Mesenchymal stem cell (in vitro differentiated cells and primary cell): ENCODE measurements around the gene SMYD1.

Experiments
- DNase-seq: peaks from one replicate; pipeline ENCODE4 v3.0.0-alpha.2; 2013
- H2AFZ ChIP-seq: one replicate; pipeline ENCODE4 v1.6.1; 2013; ENCODE audit warnings: low read depth, mild to moderate bottlenecking, control low read depth, inconsistent platforms, low read length, moderate library complexity
- H2AK5ac ChIP-seq: 2 replicates; pipeline ENCODE4 v1.6.1; 2013; ENCODE audit warnings: low read length, moderate library complexity, mild to moderate bottlenecking, inconsistent platforms; ENCODE audit not compliant: severe bottlenecking
- H2BK120ac ChIP-seq: one replicate; pipeline ENCODE4 v1.6.1; 2013; ENCODE audit warnings: low read depth, mild to moderate bottlenecking, inconsistent platforms, low read length, moderate library complexity
- H2BK12ac ChIP-seq, 2 experiments: one replicate each; pipeline ENCODE4 v1.6.1; 2013; ENCODE audit warnings: inconsistent platforms in 2 of 2, low read length in 2 of 2, mild to moderate bottlenecking in 2 of 2, moderate library complexity in 2 of 2, control low read depth in 1 of 2
- H2BK15ac ChIP-seq: one replicate; pipeline ENCODE4 v1.6.1; 2013; ENCODE audit warnings: mild to moderate bottlenecking, low read depth, inconsistent platforms; ENCODE audit not compliant: poor library complexity, severe bottlenecking
- H2BK5ac ChIP-seq: 2 replicates; pipeline ENCODE4 v1.6.1; 2013; ENCODE audit warnings: low read depth, mild to moderate bottlenecking, low read length, control low read depth, inconsistent platforms; ENCODE audit not compliant: poor library complexity, severe bottlenecking
- H3K14ac ChIP-seq, 2 experiments: one replicate each; pipeline ENCODE4 v1.6.1; 2013; ENCODE audit warnings: inconsistent platforms in 2 of 2, low read length in 2 of 2, control low read depth in 1 of 2, mild to moderate bottlenecking in 1 of 2, moderate library complexity in 1 of 2
- H3K18ac ChIP-seq, 2 experiments: one replicate each; pipeline ENCODE4 v1.6.1; 2013; ENCODE audit warnings: inconsistent platforms in 2 of 2, low read length in 2 of 2, control low read depth in 1 of 2, low read depth in 1 of 2, mild to moderate bottlenecking in 1 of 2
- H3K23ac ChIP-seq, 2 experiments: one replicate each; pipeline ENCODE4 v1.6.1; 2013; ENCODE audit warnings: inconsistent platforms in 2 of 2, low read length in 2 of 2, mild to moderate bottlenecking in 2 of 2, moderate library complexity in 2 of 2, control low read depth in 1 of 2
- H3K27ac ChIP-seq: 2 replicates; pipeline ENCODE4 v1.5.1; 2013; ENCODE audit warnings: mild to moderate bottlenecking, moderate library complexity, low read length, control low read depth, inconsistent platforms; ENCODE audit not compliant: poor library complexity, severe bottlenecking
- H3K27me3 ChIP-seq, 2 experiments: 2 replicates each; pipeline versions ENCODE4 v1.6.1 to v1.7.0; 2013; ENCODE audit warnings: low read length in 2 of 2, mild to moderate bottlenecking in 2 of 2, moderate library complexity in 2 of 2, control low read depth in 1 of 2, inconsistent platforms in 1 of 2; ENCODE audit not compliant: control insufficient read depth in 1 of 2, insufficient read depth in 1 of 2
- H3K36me3 ChIP-seq, 2 experiments: 2 replicates each; pipeline versions ENCODE4 v1.6.1 to v1.7.0; 2013; ENCODE audit warnings: low read length in 2 of 2, control low read depth in 1 of 2, inconsistent platforms in 1 of 2, low read depth in 1 of 2, mild to moderate bottlenecking in 1 of 2; ENCODE audit not compliant: insufficient read depth in 2 of 2, control insufficient read depth in 1 of 2
- H3K4ac ChIP-seq, 2 experiments: one replicate each; pipeline ENCODE4 v1.6.1; 2013; ENCODE audit warnings: inconsistent platforms in 2 of 2, low read length in 2 of 2, mild to moderate bottlenecking in 2 of 2, moderate library complexity in 2 of 2, control low read depth in 1 of 2, low read depth in 1 of 2
- H3K4me1 ChIP-seq: 2 replicates; pipeline ENCODE4 v1.6.1; 2013; ENCODE audit warnings: low read depth, low read length, control low read depth; ENCODE audit not compliant: control insufficient read depth, insufficient read depth
- H3K4me2 ChIP-seq: 2 replicates; pipeline ENCODE4 v1.6.1; 2013; ENCODE audit warnings: low read length, mild to moderate bottlenecking, inconsistent platforms; ENCODE audit not compliant: poor library complexity, severe bottlenecking
- H3K4me3 ChIP-seq, 2 experiments: 2 replicates each; pipeline versions ENCODE4 v1.5.1 to v1.7.0; 2013; ENCODE audit warnings: low read length in 2 of 2, mild to moderate bottlenecking in 2 of 2, control low read depth in 1 of 2, low read depth in 1 of 2; ENCODE audit not compliant: insufficient read depth in 1 of 2
- H3K79me1 ChIP-seq: replicated peaks from 2 replicates; pipeline ENCODE4 v1.6.1; 2013; ENCODE audit warnings: mild to moderate bottlenecking, control low read depth, low read length, inconsistent platforms; ENCODE audit not compliant: poor library complexity, severe bottlenecking
- H3K9ac ChIP-seq: 2 replicates; pipeline ENCODE4 v1.7.0; 2013; ENCODE audit warnings: mild to moderate bottlenecking, low read length, moderate library complexity
- H3K9me3 ChIP-seq: 2 replicates; pipeline ENCODE4 v1.7.0; 2013; ENCODE audit warnings: mild to moderate bottlenecking, low read length; ENCODE audit not compliant: control insufficient read depth
- H4K8ac ChIP-seq: one replicate; pipeline ENCODE4 v1.6.1; 2013; ENCODE audit warnings: inconsistent platforms, mild to moderate bottlenecking, low read length, moderate library complexity
- H4K91ac ChIP-seq: one replicate; pipeline ENCODE4 v1.6.1; 2013; ENCODE audit warnings: mild to moderate bottlenecking, low read length, inconsistent platforms
- WGBS: methylation state at CpG from one replicate; pipeline ENCODE4 v1.1.7; 2013; ENCODE audit warnings: mixed read lengths; 5-methylcytosine and 5-hydroxymethylcytosine counted together

Gene SMYD1

GRCh38 chr2:88055371-88056128 is 12.1 kb upstream of the SMYD1 start, which contains the start of gene KRCC1:
Gene KRCC1 (minus strand): TSS chr2:88055783. CDS start chr2:88028563, 27,220 bp downstream.
- Histone ChIP-seq H4K91ac (peak within 1 kb of the TSS; percentile 93), H3K27me3 (no peaks in the 10 kb centered on the region)
- WGBS, result under 1% methylated on average over 66 of the region's 77 CpGs

DNA sequence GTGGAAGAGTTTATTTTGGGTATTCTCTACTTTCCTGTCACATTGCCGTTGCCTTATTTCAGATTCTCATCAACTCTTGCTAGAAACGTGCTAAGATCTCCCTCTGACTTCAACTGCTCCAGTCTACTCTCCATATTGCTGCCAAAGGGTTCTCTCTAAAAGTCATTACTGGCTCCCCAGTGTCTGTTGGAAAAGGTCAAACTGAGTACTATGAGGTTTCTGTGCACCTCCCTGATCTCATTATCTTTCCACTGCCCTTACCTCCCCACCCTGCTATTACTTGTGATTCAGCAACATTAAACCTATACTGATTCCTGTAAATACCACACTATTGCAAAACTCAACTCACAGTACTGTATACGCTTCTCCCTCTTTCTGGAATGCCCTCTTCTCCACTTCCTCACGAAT is 10.2 kb upstream of the SMYD1 start:
- no peak overlapping the region for H2BK120ac ChIP-seq
- H3K18ac ChIP-seq, result no peak overlapping the region
- H3K4ac ChIP-seq, result no peak overlapping the region
- H3K4me3 ChIP-seq, result no peak overlapping the region
- peaks cover 3% of the 10 kb centered on the region for H3K79me1 ChIP-seq
- H3K27ac ChIP-seq, result peak overlapping the region; percentile 25
- no peak overlapping the region for H4K91ac ChIP-seq
- WGBS, result 84% methylated on average over 4 of the region's 4 CpGs
- no peak overlapping the region for H3K9ac ChIP-seq
- no peak overlapping the region for H3K23ac ChIP-seq
- peaks cover 0 to 7% of the 10 kb centered on the region in 2 experiments for H3K36me3 ChIP-seq
- no peak overlapping the region for H2BK12ac ChIP-seq
- no peak overlapping the region for H3K4me2 ChIP-seq
- H3K14ac ChIP-seq, result no peak overlapping the region
- no peak for DNase-seq
- H2BK5ac ChIP-seq, result no peak overlapping the region
- no peaks in the 10 kb centered on the region for H3K9me3 ChIP-seq
- no peak overlapping the region for H2BK15ac ChIP-seq
- H2AFZ ChIP-seq, result peak overlapping the region; percentile 51
- no peaks in the 10 kb centered on the region for H3K27me3 ChIP-seq
- H3K4me1 ChIP-seq, result peaks cover 7% of the 10 kb centered on the region
- peak overlapping the region; percentile 45 for H2AK5ac ChIP-seq
- no peak overlapping the region for H4K8ac ChIP-seq

More at GRCh38 chr2:88055371-88056128, 12.1 kb upstream of the SMYD1 start, which contains the start of gene KRCC1:
- peak within 1 kb of the TSS; percentile 81 for H3K4me2 ChIP-seq
- peak within 1 kb of the TSS; percentile 5 to 61 for H2BK12ac ChIP-seq
- H3K4ac ChIP-seq, result peak within 1 kb of the TSS; percentile 90 to 96
- peak within 1 kb of the TSS; percentile 91 for H2AK5ac ChIP-seq
- peak within 1 kb of the TSS; percentile 91 for H2BK120ac ChIP-seq
- peak within 1 kb of the TSS; percentile 96 to 97 for H3K18ac ChIP-seq
- peaks cover 6% of the 10 kb centered on the region for H3K79me1 ChIP-seq
- H2AFZ ChIP-seq, result peak within 1 kb of the TSS; percentile 5
- peak; percentile 95 for DNase-seq
- peak within 1 kb of the TSS; percentile 76 for H2BK15ac ChIP-seq
- peaks cover 7% of the 10 kb centered on the region for H3K4me1 ChIP-seq
- H3K9ac ChIP-seq, result peak within 1 kb of the TSS; percentile 99
- H4K8ac ChIP-seq, result peak within 1 kb of the TSS; percentile 98
- peaks cover 0 to 20% of the 10 kb centered on the region in 2 experiments for H3K36me3 ChIP-seq
- H3K23ac ChIP-seq, result peak within 1 kb of the TSS; percentile 62 to 91
- peak within 1 kb of the TSS; percentile 79 to 81 for H3K14ac ChIP-seq
- H3K4me3 ChIP-seq, result peak within 1 kb of the TSS; percentile 86 to 95
- no peaks in the 10 kb centered on the region for H3K9me3 ChIP-seq
- peak within 1 kb of the TSS; percentile 68 for H3K27ac ChIP-seq
- peak within 1 kb of the TSS; percentile 95 for H2BK5ac ChIP-seq

DNA sequence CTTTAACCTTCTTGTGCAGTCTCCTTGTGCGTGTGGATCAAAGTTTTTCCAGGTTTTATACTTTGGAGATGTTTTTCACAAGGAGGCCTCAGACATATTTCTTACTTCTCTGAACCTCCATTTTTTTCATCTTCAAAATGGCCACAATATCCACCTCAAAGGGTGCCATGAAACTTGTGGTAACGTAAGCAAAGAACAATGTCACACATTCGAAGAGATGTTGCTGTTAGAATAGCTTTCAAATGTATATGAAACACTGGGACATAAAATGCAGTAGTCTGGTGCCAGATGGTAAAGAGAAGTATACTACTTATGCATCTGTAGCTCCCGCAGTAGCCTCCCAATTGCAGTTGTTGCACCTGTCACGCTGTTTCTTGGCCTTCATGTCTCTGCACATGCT is 9.4 kb upstream of the SMYD1 start:
- no peak overlapping the region for H2BK15ac ChIP-seq

GRCh38 chr2:88059979-88060906 is 7.4 kb upstream of the SMYD1 start:
- 49% methylated on average over 4 of the region's 5 CpGs for WGBS
- Histone ChIP-seq H3K79me1 (no peaks in the 10 kb centered on the region), H4K91ac (no peak overlapping the region)

More for the DNA sequence above, 9.4 kb upstream of the SMYD1 start:
- DNase-seq, result no peak
- Histone ChIP-seq H3K23ac (no peak overlapping the region), H4K91ac (no peak overlapping the region), H3K4me1 (peaks cover 7% of the 10 kb centered on the region), H2BK120ac (no peak overlapping the region), H2BK12ac (no peak overlapping the region), H3K27ac (no peak overlapping the region), H2AFZ (no peak overlapping the region), H3K9me3 (no peaks in the 10 kb centered on the region), H3K18ac (no peak overlapping the region), H3K4ac (no peak overlapping the region), H3K27me3 (no peaks in the 10 kb centered on the region), H3K4me3 (no peak overlapping the region), H3K79me1 (peaks cover 3% of the 10 kb centered on the region), H3K4me2 (no peak overlapping the region), H2AK5ac (no peak overlapping the region), H3K14ac (no peak overlapping the region), H3K36me3 (no peaks in the 10 kb centered on the region), H3K9ac (no peak overlapping the region), H4K8ac (no peak overlapping the region), H2BK5ac (no peak overlapping the region)
- WGBS, result 98% methylated on average over 5 of the region's 5 CpGs

More at GRCh38 chr2:88059979-88060906, 7.4 kb upstream of the SMYD1 start:
- H2BK5ac ChIP-seq, result no peak overlapping the region
- H4K8ac ChIP-seq, result no peak overlapping the region
- H3K36me3 ChIP-seq, result no peaks in the 10 kb centered on the region
- H3K9me3 ChIP-seq, result no peaks in the 10 kb centered on the region
- no peak overlapping the region for H3K4me3 ChIP-seq
- H2AK5ac ChIP-seq, result no peak overlapping the region
- no peak overlapping the region for H3K27ac ChIP-seq
- no peak overlapping the region for H3K23ac ChIP-seq
- no peaks in the 10 kb centered on the region for H3K27me3 ChIP-seq
- H3K18ac ChIP-seq, result no peak overlapping the region
- H3K4ac ChIP-seq, result no peak overlapping the region
- no peak overlapping the region for H2AFZ ChIP-seq
- H2BK120ac ChIP-seq, result no peak overlapping the region
- H3K14ac ChIP-seq, result no peak overlapping the region
- no peak overlapping the region for H3K4me2 ChIP-seq
- peak; percentile 39 for DNase-seq
- H2BK12ac ChIP-seq, result no peak overlapping the region
- H3K9ac ChIP-seq, result no peak overlapping the region
- H3K4me1 ChIP-seq, result peaks cover 4% of the 10 kb centered on the region
- H2BK15ac ChIP-seq, result no peak overlapping the region
